ENCODE data around the gene CHST7. TPM values are rescaled to one million over a fixed set of nuclear protein-coding genes. Genes with fewer than 3 reads are reported as not detected.

The CHST7 gene
- total and polyA plus RNA-seq, 2 of the 4 experiments (the other 2 are of a cell fraction): 2.9 to 4.8 TPM

DNA sequence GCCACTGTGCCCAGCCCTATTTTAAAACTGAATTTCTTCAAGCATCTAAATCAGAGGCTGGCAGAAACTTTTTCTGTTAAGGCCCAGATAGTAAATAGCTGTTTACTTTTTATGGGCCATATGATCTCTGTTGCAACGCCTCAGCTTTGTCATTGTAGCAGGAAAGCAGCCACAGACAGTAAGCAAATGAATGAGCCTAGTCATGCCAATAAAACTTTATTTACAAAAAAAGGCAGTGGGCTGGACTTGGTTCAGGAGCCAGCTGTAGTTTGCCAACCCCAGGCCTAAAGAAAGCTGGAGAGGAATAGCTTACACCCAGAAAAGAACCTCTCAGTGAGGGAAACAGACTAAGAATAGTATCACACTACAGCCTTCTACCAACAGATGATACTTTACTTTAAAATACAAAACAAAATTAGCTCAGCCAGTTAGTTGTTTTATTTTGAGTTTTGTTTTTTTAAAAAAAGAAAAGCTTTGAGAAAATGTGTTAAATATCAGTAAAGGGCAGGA, 25.5 kb downstream of the CHST7 start:
- intact Hi-C loops (cut with micrococcal nuclease) (no loop called here), dilution Hi-C loops (cut with HindIII; ENCODE audit: low sequenced_read_pairs, unreplicated experiment) (no loop called here)
- H3K23ac ChIP-seq (ENCODE audit: low read depth, low read length): no peak overlapping the region

More for the DNA sequence above, 25.5 kb downstream of the CHST7 start:
- no peaks in the 10 kb centered on the region for H3K9me3 ChIP-seq (ENCODE audit: control insufficient read depth, insufficient read depth, low read length)
- WGBS, 2 experiments (ENCODE audit: extremely low coverage in 2 of 2, insufficient read length in 1 of 2): no CpG with 5 or more reads among the region's 1 CpG
- H3K36me3 ChIP-seq (ENCODE audit: control insufficient read depth, insufficient read depth, low read length): no peaks in the 10 kb centered on the region; the same call in 1 of the 2 replicates
- no peak overlapping the region for H3K4me3 ChIP-seq (ENCODE audit: insufficient read depth, low read depth, low read length)
- POLR2A ChIA-PET (ENCODE audit: unreplicated experiment): no interaction called here
- H3K27me3 ChIP-seq (ENCODE audit: control insufficient read depth, insufficient read depth, low read length): peaks cover 2% of the 10 kb centered on the region; the same call in 1 of the 2 replicates
- no peak overlapping the region for H3K18ac ChIP-seq (ENCODE audit: low read depth, low read length)
- no peak overlapping the region for H2BK120ac ChIP-seq (ENCODE audit: low read depth, low read length)
- H2AK5ac ChIP-seq (ENCODE audit: low read depth, low read length): no peak overlapping the region
- CTCF ChIA-PET: no interaction called here
- no peak overlapping the region for H3K9ac ChIP-seq (ENCODE audit: low read depth, low read length)
- H3K9me1 ChIP-seq (ENCODE audit: insufficient read depth, low read length): no peaks in the 10 kb centered on the region
- DNase-seq (peak; percentile 40), ATAC-seq (ENCODE audit: low read depth) (peak; percentile 46; the same call in 1 of the 2 replicates)
- H4K20me1 ChIP-seq (ENCODE audit: insufficient read depth, low read length): no peaks in the 10 kb centered on the region
- no peaks in the 10 kb centered on the region for H3K79me1 ChIP-seq (ENCODE audit: low read depth in 1 of 2, low read length in 2 of 2)
- no peak overlapping the region for H4K5ac ChIP-seq (ENCODE audit: low read depth, low read length)
- H3K4me1 ChIP-seq (ENCODE audit: control insufficient read depth, insufficient read depth, low read length): peaks cover 2% of the 10 kb centered on the region; the same call in 1 of the 2 replicates
- no peak overlapping the region for H2AFZ ChIP-seq (replicated peaks; ENCODE audit: low read length, poor library complexity)
- TF ChIP-seq RAD21 (IDR thresholded peaks at IDR 0.05; ENCODE audit: low read length): no peak
- TF ChIP-seq NFE2L2 (IDR thresholded peaks at IDR 0.05; ENCODE audit: low read depth, low read length): no peak
- TF ChIP-seq MXI1 (IDR thresholded peaks at IDR 0.05; ENCODE audit: borderline replicate concordance, low read depth, low read length): no peak
- TF ChIP-seq RCOR1 (IDR thresholded peaks at IDR 0.05; ENCODE audit: insufficient replicate concordance, low read length): no peak
- no peak for TF ChIP-seq CEBPB (IDR thresholded peaks at IDR 0.05; ENCODE audit: low read depth, low read length)
- TF ChIP-seq SMC3 (IDR thresholded peaks at IDR 0.05; ENCODE audit: low read depth, low read length): no peak
- TF ChIP-seq, protein P1, sequence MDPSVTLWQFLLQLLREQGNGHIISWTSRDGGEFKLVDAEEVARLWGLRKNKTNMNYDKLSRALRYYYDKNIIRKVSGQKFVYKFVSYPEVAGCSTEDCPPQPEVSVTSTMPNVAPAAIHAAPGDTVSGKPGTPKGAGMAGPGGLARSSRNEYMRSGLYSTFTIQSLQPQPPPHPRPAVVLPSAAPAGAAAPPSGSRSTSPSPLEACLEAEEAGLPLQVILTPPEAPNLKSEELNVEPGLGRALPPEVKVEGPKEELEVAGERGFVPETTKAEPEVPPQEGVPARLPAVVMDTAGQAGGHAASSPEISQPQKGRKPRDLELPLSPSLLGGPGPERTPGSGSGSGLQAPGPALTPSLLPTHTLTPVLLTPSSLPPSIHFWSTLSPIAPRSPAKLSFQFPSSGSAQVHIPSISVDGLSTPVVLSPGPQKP (IDR thresholded peaks at IDR 0.05; ENCODE audit: borderline replicate concordance, low read depth, low read length): no peak
- no peak for TF ChIP-seq CHD1 (IDR thresholded peaks at IDR 0.05; ENCODE audit: low read depth, low read length)
- TF ChIP-seq POLR2A (IDR thresholded peaks at IDR 0.05; ENCODE audit: low read depth, low read length): no peak
- TF ChIP-seq, protein P2, sequence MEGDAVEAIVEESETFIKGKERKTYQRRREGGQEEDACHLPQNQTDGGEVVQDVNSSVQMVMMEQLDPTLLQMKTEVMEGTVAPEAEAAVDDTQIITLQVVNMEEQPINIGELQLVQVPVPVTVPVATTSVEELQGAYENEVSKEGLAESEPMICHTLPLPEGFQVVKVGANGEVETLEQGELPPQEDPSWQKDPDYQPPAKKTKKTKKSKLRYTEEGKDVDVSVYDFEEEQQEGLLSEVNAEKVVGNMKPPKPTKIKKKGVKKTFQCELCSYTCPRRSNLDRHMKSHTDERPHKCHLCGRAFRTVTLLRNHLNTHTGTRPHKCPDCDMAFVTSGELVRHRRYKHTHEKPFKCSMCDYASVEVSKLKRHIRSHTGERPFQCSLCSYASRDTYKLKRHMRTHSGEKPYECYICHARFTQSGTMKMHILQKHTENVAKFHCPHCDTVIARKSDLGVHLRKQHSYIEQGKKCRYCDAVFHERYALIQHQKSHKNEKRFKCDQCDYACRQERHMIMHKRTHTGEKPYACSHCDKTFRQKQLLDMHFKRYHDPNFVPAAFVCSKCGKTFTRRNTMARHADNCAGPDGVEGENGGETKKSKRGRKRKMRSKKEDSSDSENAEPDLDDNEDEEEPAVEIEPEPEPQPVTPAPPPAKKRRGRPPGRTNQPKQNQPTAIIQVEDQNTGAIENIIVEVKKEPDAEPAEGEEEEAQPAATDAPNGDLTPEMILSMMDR (conservative IDR thresholded peaks at IDR 0.05; ENCODE audit: low read depth, low read length): no peak
- TF ChIP-seq MAZ (IDR thresholded peaks at IDR 0.05; ENCODE audit: borderline replicate concordance, low read depth, low read length): no peak
- TF ChIP-seq MAFK (IDR thresholded peaks at IDR 0.05; ENCODE audit: low read depth, low read length): no peak
- TF ChIP-seq, protein P3, sequence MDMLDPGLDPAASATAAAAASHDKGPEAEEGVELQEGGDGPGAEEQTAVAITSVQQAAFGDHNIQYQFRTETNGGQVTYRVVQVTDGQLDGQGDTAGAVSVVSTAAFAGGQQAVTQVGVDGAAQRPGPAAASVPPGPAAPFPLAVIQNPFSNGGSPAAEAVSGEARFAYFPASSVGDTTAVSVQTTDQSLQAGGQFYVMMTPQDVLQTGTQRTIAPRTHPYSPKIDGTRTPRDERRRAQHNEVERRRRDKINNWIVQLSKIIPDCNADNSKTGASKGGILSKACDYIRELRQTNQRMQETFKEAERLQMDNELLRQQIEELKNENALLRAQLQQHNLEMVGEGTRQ (IDR thresholded peaks at IDR 0.05; ENCODE audit: low read depth, low read length): no peak
- no peak for TF ChIP-seq RFX5 (IDR thresholded peaks at IDR 0.05; ENCODE audit: low read depth, low read length)
- H4K8ac ChIP-seq (ENCODE audit: low read depth in 2 of 2, low read length in 2 of 2): no peak overlapping the region
- no peak overlapping the region for H3K4ac ChIP-seq (ENCODE audit: low read depth, low read length)
- H3K56ac ChIP-seq (ENCODE audit: extremely low read depth, insufficient read depth, low read length): no peak overlapping the region
- no peak overlapping the region for H2BK20ac ChIP-seq (ENCODE audit: low read depth, low read length)
- no peak overlapping the region for H3K27ac ChIP-seq (ENCODE audit: insufficient read depth, low read length)
- H3K4me2 ChIP-seq (ENCODE audit: low read depth, low read length): no peak overlapping the region
- no TSS peak for BruUV-seq (replicated peaks)
- H2AK9ac ChIP-seq (replicated peaks; ENCODE audit: low read depth, low read length, poor library complexity): no peak overlapping the region
- no peak overlapping the region for H4K91ac ChIP-seq (ENCODE audit: insufficient read depth, low read depth, low read length)
- H2BK5ac ChIP-seq (ENCODE audit: low read depth, low read length, poor library complexity, severe bottlenecking): no peak overlapping the region
- H3K14ac ChIP-seq (replicated peaks; ENCODE audit: low read depth, low read length): no peak overlapping the region
- no peak overlapping the region for H2BK15ac ChIP-seq (ENCODE audit: low read depth, low read length)
- in situ Hi-C loops (cut with MboI; ENCODE audit: low sequenced_read_pairs): no loop called here
